ENCODE measurements around the gene OSBPL3. TPM values are rescaled to one million over a fixed set of nuclear protein-coding genes. Genes with fewer than 3 reads are reported as not detected.

The OSBPL3 gene
- polyA plus RNA-seq, 3 donors: 15.3 to 20.4 (median 17.5) TPM

- DNase-seq (ENCODE audit: low read depth in 3 of 3, low spot score in 2 of 3): no peak
Measured at GRCh38 chr7:24959735-24960485, 20.1 kb downstream of the OSBPL3 start.

- DNase-seq (ENCODE audit: low read depth in 3 of 3, low spot score in 2 of 3): no peak
Measured at GRCh38 chr7:24958399-24958798, 21.6 kb downstream of the OSBPL3 start.

GRCh38 chr7:24956021-24956420 is 24.0 kb downstream of the OSBPL3 start:
- DNase-seq (ENCODE audit: low read depth in 3 of 3, low spot score in 2 of 3): no peak

DNA sequence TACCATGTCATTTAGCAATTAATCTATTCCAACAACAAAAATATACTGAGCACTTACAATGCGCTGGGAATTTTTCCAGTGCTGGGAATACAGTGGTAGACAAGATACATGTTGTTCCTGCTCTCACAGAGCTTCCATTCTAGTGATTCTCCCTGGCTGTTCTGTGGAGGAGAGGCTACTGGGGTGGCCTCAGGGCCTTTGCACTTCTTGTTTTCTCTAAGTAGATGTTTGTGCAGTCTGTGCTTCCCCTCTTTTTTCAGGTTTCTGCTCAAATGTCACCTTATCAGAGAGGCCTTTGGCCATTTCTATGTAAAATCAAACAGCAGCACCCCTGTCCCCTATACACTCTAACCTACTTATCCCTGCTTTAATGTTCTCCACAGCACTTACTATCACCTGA is 24.7 kb downstream of the OSBPL3 start:
- no peak for DNase-seq (ENCODE audit: low read depth in 3 of 3, low spot score in 2 of 3)

DNA sequence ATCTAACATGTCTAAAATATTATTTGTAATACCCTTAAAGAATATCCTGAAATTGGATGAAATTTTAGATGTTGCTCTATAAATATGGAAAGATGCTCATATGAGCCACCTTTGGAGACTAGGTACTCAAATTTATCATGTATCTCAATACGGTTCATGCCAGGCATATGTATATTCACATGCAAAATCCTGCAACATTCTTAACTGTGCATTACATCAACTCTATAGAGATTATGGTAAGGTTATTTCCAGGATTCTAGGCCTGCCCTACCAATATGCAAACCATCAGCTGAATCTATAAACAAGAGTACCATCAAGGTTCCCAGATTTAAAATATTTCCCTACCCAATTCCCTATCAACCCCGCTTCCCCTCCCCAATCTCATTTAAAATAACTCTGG is 27.5 kb downstream of the OSBPL3 start:
- no peak for DNase-seq (ENCODE audit: low read depth in 3 of 3, low spot score in 2 of 3)

DNA sequence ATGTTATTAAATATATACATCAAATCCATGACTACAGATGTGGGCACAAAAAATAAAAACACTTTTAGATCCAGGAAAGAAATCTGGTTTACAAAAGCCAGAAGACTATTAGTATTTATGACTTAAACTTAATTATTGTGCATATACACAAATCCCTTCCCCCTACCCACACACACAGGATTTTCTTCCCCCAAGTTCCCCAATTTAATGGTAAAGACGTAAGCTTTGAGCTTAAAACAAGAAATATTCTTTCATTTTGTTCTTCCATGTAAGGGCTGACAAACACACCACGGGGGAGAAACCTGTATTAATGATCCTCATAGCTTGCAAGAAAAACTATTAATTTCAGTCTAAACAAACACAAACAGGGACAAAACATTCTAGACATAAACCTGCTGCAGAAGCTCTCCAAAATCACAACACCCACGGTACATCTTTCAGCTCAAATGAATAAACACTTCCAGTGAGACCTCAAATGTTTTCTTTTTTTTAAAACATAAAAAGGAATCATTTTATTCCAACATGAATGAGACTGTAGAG is 28.5 kb downstream of the OSBPL3 start:
- DNase-seq (ENCODE audit: low read depth in 3 of 3, low spot score in 2 of 3): no peak

DNA sequence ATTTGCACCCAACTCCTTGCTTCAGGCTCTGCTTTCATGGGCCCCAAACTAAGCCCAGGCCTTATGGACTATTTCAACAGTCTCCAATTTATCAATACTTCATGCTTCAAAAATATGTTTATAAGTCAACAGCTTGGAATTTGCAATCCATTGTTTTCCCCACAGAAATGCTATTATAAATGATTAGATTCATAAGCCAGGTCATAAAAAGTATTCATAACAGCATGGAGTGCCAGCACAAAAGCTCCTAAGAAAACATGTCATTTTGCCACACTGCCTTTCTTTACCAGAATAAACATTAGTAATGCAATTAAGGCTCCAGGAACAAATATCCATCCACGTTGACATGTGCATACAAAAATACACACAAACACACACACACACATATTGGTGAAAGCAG is 30.1 kb downstream of the OSBPL3 start:
- DNase-seq (ENCODE audit: low read depth in 3 of 3, low spot score in 2 of 3): no peak

DNA sequence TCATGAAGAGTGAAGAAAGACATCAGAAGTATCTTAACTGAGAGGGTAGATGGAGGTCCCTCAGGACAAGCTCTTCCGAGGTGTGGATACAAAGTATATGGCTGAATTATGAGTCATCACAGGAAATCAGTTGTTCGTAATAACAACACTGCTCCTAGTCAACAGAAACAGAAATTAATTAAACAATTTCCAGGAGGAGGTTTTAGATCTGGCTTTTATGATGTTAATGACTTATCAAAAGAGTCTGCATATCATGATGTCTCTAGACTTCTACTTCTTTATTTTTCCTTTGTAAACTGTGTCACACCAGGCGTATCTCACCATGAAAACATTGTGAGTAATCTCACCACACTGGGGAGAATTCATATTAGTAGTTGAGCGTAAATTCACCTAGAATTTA is 31.2 kb downstream of the OSBPL3 start:
- no peak for DNase-seq (ENCODE audit: low read depth in 3 of 3, low spot score in 2 of 3)

DNA sequence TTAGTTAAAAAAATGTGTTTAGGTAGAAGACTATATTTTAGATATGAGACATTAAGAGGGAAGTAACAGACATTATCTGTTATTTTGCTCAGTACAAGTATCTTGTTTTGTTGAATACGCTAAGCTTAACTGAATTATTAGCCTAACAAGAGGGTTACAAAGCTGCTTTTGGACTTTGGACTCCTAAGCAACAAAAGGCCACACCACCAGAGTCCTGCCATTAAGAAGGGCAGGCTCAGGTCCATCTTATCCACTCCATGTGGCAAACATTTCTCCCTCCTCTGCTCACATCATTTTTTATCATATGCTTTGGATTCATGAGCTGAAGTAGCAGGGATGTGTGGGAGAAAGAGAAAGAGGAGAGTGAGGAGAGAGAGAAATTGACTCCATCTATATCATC is 33.5 kb downstream of the OSBPL3 start:
- no peak for DNase-seq (ENCODE audit: low read depth in 3 of 3, low spot score in 2 of 3)

DNA sequence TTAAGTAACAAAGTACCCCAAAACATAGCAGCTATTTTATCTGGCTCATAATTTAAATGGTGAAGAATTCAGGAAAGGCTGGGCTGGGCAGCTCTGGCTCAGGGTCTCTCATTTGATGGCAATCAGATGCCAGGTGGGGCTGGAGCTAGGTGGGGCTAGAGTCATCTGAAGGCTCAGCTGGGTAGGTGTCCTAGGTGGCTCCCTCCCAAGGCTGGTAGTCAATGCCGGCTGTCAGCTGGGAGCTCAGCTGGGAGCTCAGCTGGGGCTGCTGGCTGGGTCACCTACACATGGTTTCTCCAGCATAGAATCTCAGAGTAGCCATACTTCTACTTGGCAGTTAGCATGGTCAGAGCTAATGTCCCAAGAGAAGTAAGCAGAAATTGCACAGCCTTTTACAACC is 34.1 kb downstream of the OSBPL3 start:
- DNase-seq (ENCODE audit: low read depth in 3 of 3, low spot score in 2 of 3): no peak

DNA sequence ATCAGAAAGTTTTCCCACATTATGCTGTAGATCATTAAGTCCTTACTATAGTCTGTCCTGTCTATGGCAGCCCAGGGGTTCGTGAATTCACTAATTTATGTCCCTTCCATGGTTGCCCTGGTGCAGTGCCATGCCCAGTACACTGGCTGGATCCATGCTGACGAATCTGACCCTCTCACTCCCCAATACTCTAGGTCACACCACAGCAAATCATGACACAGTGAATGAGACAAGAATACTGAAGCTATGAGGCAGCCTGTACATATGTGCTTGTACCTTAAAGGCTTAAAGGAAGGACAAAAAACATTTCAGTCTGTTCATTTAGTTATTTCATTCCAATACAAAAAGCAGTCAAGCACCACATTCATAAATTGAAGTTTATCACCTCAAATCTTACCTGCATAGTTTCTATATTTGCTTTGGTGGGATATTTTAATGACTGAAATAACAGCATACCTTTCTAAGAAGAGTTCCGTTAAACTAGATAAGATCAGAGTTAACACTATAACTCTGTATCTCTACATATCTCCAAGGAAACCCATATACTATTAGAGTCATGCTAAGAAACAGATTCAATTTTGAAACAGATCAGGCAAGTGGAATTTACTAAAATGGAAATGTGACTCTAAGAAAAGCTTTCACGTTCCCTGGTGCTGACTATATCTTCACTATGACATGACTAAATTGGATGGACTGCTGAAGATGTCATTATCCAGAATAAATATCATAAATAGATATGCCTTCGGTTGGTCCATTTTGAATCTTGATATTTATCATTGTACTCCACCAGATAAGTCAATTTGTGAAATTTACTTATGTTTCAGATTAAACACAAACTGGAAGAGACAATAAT is 36.7 kb downstream of the OSBPL3 start:
- no peak for DNase-seq (ENCODE audit: low read depth in 3 of 3, low spot score in 2 of 3)

- no peak for DNase-seq (ENCODE audit: low read depth in 3 of 3, low spot score in 2 of 3)
Measured at GRCh38 chr7:24942226-24942625, 37.8 kb downstream of the OSBPL3 start.

DNA sequence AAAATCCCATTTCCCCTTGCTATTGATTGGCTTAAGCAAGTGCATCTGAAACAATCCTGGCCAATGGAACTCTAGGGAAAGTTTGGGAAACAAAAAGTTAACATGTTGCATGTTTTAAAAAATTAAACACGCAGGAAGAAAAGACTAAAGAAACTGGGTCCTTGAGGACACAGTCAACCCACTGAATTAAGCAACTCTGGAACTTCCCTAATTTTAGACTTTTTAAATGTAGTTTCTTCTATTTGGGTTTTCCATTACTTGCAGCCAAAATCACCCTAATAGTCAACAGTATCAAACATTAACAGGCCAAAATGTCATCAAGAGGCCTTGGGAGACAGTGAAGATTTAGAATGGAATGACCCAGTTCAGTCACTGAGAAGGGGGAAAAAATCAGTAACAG is 40.6 kb downstream of the OSBPL3 start:
- no peak for DNase-seq (ENCODE audit: low read depth in 3 of 3, low spot score in 2 of 3)

GRCh38 chr7:24936121-24936824 is 43.7 kb downstream of the OSBPL3 start:
- no peak for DNase-seq (ENCODE audit: low read depth in 3 of 3, low spot score in 2 of 3)

DNA sequence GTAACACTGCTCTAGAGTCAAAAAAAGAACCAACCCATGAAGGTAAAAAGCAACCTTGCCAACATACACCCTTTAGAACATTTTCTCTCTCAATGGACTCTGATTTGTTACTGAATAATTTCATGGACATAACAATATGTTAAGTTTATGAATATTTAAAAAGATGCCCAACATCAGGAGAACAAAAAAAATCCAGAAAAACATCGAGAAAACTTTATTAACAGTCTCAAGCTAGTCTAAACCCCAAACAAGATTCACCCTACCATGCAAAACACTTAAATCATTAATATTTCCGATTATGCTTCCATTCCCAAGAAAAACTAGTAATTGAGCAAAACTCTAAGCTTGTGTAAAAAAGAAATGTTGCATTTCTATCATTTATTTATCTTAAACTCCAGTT is 46.7 kb downstream of the OSBPL3 start:
- DNase-seq (ENCODE audit: low read depth in 3 of 3, low spot score in 2 of 3): no peak

GRCh38 chr7:24932815-24933214 is 47.2 kb downstream of the OSBPL3 start:
- DNase-seq (ENCODE audit: low read depth in 3 of 3, low spot score in 2 of 3): no peak

- no peak for DNase-seq (ENCODE audit: low read depth in 3 of 3, low spot score in 2 of 3)
Measured at GRCh38 chr7:24932389-24932788, 47.6 kb downstream of the OSBPL3 start.

DNA sequence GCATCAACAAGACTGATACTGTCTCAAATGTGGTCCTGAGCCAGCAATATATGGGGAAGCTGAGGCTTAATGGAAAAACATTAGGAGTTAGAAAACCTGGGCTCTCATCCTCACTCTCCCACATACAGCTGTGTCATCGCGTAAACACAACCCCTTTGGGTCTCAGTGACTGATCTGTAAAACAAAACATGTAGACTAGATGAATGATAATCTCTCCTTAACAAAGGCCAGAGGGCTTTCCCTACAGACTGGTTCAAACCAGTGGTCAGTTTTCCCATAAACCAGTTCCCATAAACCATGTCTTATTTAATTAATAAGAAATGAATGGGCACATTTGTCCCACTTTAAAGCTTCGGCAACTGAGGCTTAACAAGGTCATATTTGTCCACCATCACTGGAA is 48.1 kb downstream of the OSBPL3 start:
- no peak for DNase-seq (ENCODE audit: low read depth in 3 of 3, low spot score in 2 of 3)

- DNase-seq (ENCODE audit: low read depth in 3 of 3, low spot score in 2 of 3): no peak
Measured at GRCh38 chr7:24930856-24931255, 49.1 kb downstream of the OSBPL3 start.

GRCh38 chr7:24926623-24927524 is 53.1 kb downstream of the OSBPL3 start:
- no peak for DNase-seq (ENCODE audit: low read depth in 3 of 3, low spot score in 2 of 3)

All from right renal cortex interstitium (tissue), 3 donors.